GM12878 (cell line): ENCODE results near the gene MCM9. TPM values are rescaled to one million over a fixed set of nuclear protein-coding genes. Genes with fewer than 3 reads are reported as not detected.

ENCODE experiments used
- BRCA1 ChIP-seq: IDR thresholded peaks from 2 replicates; pipeline ENCODE4 v1.6.1; 2011; ENCODE audit warnings: low read depth, low read length, improper control_type of control experiment
- CUX1 ChIP-seq: IDR thresholded peaks from 2 replicates; pipeline ENCODE4 v1.6.1; 2012; ENCODE audit warnings: improper control_type of control experiment, low read depth, low read length; ENCODE audit not compliant: insufficient replicate concordance
- E2F4 ChIP-seq: IDR thresholded peaks from 2 replicates; pipeline ENCODE4 v1.6.1; 2012; ENCODE audit warnings: low read depth, low read length, improper control_type of control experiment
- ETV6 ChIP-seq, 2 experiments: fragments of 450-650 bp in 1 of 2; IDR thresholded peaks in 1 of 2; conservative IDR thresholded peaks in 1 of 2; 2 replicates each; pipeline ENCODE4 v1.6.1; 2014; ENCODE audit warnings: antibody characterized with exemption in 1 of 2, borderline replicate concordance in 1 of 2, low read depth in 1 of 2, mild to moderate bottlenecking in 1 of 2, moderate library complexity in 1 of 2
- GABPA ChIP-seq: IDR thresholded peaks from 2 replicates; pipeline ENCODE4 v1.6.1; 2014; ENCODE audit warnings: antibody characterized with exemption, low read depth, mild to moderate bottlenecking, inconsistent platforms
- IRF4 ChIP-seq: IDR thresholded peaks from 2 replicates; pipeline ENCODE4 v1.6.1; 2011; ENCODE audit warnings: low read depth, low read length
- JUND ChIP-seq: IDR thresholded peaks from 2 replicates; pipeline ENCODE4 v1.6.1; 2012; ENCODE audit warnings: low read depth, mild to moderate bottlenecking, low read length, improper control_type of control experiment, moderate library complexity
- MEF2A ChIP-seq: IDR thresholded peaks from 2 replicates; pipeline ENCODE4 v1.6.1; 2011; ENCODE audit warnings: low read depth, mild to moderate bottlenecking, low read length, moderate library complexity; ENCODE audit not compliant: insufficient read depth
- NBN ChIP-seq: fragments of 450-650 bp; IDR thresholded peaks from 2 replicates; pipeline ENCODE4 v1.6.1; 2016
- SMAD5 ChIP-seq: IDR thresholded peaks from 2 replicates; pipeline ENCODE4 v1.6.1; 2016; ENCODE audit warnings: antibody characterized with exemption, low read depth
- SPI1 ChIP-seq: IDR thresholded peaks from 2 replicates; pipeline ENCODE4 v1.6.1; 2011; ENCODE audit warnings: low read depth, mild to moderate bottlenecking, low read length, moderate library complexity, borderline replicate concordance; ENCODE audit not compliant: insufficient read depth
- STAT1 ChIP-seq: fragments of 450-650 bp; conservative IDR thresholded peaks from 2 replicates; pipeline ENCODE4 v1.6.1; 2014; ENCODE audit warnings: antibody characterized with exemption, mild to moderate bottlenecking
- TCF12 ChIP-seq: IDR thresholded peaks from 2 replicates; pipeline ENCODE4 v1.6.1; 2011; ENCODE audit warnings: low read depth, mild to moderate bottlenecking, low read length
- YBX1 ChIP-seq: fragments of 450-650 bp; IDR thresholded peaks from 2 replicates; pipeline ENCODE4 v1.6.1; 2016; ENCODE audit warnings: antibody characterized with exemption
- ZBTB4 ChIP-seq: fragments of 450-650 bp; formaldehyde crosslinking; IDR thresholded peaks from 2 replicates; pipeline ENCODE4 v1.4.0; 2022; ENCODE audit warnings: mild to moderate bottlenecking, moderate library complexity
- ZZZ3 ChIP-seq: IDR thresholded peaks from 2 replicates; pipeline ENCODE4 v1.6.1; 2011; ENCODE audit warnings: low read depth; ENCODE audit not compliant: control insufficient read depth, insufficient read length
- polyA plus RNA-seq, 11 experiments: library from polyadenylated mRNA; depleted of rRNA in 4 of 11; unstranded in 6 of 11; stranded (reverse) in 5 of 11; fragments of >200 nt; fragmentation: Nextera tagmentation in 4 of 11; fragmentation: Illumina TruSeq in 1 of 11; extraction: Ambion mirVana in 4 of 11; extraction: Trizol in 1 of 11; gene quantifications; 1 replicate in 1 of 11; 2 replicates in 10 of 11; pipeline versions ENCODE4 v1.2.1 to v1.2.3, GENCODE V29; 2011 to 2016; ENCODE audit warnings: inconsistent platforms in 2 of 11, missing spikeins in 2 of 11, low read depth in 1 of 11
- total RNA-seq, 4 experiments: library from RNA; depleted of rRNA in 3 of 4; stranded (reverse); fragments of >200 nt in 3 of 4; fragmentation: Illumina TruSeq in 1 of 4; extraction: Trizol in 1 of 4; gene quantifications; 2 replicates each; pipeline versions ENCODE4 v1.2.1 to v1.2.3, GENCODE V29; 2013 to 2021

Gene MCM9
- total and polyA plus RNA-seq, 10 of the 15 experiments (the other 5 are each of a cell fraction or from before 2014, with no cell fraction given) = 3.4 to 18.5 (median 9.7) TPM

GRCh38 chr6:118881440-118882313 is 53.3 kb downstream of the MCM9 start (continued):
- TF ChIP-seq JUND = no peak
- TF ChIP-seq YBX1 = no peak
- TF ChIP-seq STAT1 = no peak
- 0 out of 2 replicates have a peak, but pooled peaks have one; percentile 37 for TF ChIP-seq NBN
- no peak for TF ChIP-seq ETV6 (conservative IDR thresholded peaks at IDR 0.05 in 1 of 2, IDR thresholded peaks at IDR 0.05 in 1 of 2; ENCODE audit: borderline replicate concordance in 1 of 2, low read depth in 1 of 2)
- TF ChIP-seq SPI1 = peak; percentile 95
- TF ChIP-seq ZZZ3 = no peak
- TF ChIP-seq TCF12 = no peak
- TF ChIP-seq SMAD5 = no peak
- no peak for TF ChIP-seq E2F4
- 0 out of 2 replicates have a peak, but pooled peaks have one; percentile 53 for TF ChIP-seq IRF4
- no peak for TF ChIP-seq GABPA
- no peak for TF ChIP-seq CUX1
- TF ChIP-seq BRCA1 = no peak
- no peak for TF ChIP-seq MEF2A
- TF ChIP-seq ZBTB4 = no peak
